ENCODE measurements around the gene TYK2.
"Not testable (repeated sequence)": the region's sequence is repeated elsewhere in the genome, so short reads cannot be mapped to it uniquely, and the experiment has no call there.

The TYK2 gene

DNA sequence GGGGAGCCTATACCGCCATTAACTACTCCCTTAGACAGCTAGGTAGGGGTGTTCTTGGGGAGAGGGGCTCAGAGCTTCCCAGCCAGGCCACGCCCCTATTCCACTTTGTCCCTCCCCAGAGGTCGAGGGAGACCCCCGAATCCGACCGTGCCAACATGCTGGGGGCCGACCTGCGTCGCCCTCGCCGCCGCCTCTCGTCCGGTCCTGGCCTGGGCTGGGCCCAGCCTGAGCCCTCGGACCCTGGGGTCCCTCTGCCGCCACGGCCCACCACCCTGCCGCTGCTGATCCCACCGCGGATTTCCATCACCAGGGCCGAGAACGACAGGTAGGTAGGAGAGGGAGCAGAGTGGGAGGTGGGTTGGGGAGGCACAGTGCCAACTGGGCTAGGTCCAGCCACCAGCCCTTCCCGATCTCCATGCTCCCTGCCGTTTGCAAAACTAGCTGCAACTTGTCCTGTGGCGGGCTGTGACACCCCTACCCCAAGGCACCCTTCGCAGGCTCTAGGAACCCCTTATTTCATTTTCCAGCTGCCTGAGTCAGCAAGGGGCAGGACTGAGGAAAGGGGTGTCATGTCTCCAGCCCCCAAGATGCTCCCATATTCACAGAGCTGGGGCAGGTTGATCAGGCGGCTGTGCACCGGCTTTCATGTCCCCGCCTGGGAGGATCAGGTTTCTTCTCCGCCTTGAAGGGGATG is 37.3 kb upstream of the TYK2 start:
- no peak for DNase-seq (ENCODE audit: low read depth)
- no peak overlapping the region for H3K4me3 ChIP-seq (ENCODE audit: low read depth, low read length)
- TF ChIP-seq, protein P1, sequence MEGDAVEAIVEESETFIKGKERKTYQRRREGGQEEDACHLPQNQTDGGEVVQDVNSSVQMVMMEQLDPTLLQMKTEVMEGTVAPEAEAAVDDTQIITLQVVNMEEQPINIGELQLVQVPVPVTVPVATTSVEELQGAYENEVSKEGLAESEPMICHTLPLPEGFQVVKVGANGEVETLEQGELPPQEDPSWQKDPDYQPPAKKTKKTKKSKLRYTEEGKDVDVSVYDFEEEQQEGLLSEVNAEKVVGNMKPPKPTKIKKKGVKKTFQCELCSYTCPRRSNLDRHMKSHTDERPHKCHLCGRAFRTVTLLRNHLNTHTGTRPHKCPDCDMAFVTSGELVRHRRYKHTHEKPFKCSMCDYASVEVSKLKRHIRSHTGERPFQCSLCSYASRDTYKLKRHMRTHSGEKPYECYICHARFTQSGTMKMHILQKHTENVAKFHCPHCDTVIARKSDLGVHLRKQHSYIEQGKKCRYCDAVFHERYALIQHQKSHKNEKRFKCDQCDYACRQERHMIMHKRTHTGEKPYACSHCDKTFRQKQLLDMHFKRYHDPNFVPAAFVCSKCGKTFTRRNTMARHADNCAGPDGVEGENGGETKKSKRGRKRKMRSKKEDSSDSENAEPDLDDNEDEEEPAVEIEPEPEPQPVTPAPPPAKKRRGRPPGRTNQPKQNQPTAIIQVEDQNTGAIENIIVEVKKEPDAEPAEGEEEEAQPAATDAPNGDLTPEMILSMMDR (IDR thresholded peaks at IDR 0.05; ENCODE audit: control insufficient read depth, extremely low read depth, insufficient read depth), result no peak

DNA sequence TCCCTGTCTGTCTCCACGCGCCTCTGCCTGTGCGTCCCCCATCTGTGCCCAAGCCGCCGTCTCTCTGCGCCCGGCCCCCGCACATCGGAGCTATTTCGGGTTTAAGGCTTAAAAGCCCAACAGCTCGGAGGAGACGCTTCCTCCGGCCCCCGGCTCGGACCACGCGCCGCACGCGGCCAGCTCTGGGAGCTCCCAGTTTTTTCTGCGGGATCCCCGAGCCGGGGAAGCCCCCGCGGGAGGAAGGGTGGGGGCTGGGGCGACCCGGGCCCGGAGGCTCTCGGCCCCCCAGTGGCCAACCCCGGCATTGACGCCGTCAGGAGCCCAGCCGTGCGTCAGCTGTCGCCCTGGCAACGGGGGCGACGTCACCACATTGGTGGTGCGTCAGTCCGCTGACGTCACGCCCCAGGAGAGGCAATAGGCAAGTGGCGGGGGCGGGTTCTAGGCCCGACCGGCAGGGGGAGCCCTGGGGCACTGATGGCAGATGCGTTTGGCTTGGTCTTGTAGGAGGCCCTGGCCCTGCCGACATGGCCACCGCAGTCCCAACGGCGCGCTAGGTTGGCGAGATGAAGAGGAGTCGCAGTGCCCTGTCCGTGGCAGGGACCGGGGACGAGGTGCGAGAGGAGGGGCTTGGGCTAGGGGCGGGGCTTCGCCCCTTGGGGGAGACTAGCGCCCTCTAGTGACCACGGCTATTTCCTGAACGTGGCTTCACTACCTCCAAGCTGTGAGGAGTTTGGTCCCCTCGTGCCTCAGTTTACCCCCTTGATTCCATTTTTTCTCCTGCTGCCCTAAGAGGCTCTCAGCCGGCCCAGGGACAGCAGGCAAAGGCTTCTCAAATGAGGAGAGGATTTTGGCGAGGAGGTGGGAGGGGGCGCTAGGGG is 36.2 kb upstream of the TYK2 start:
- peak; percentile 43 for DNase-seq (ENCODE audit: low read depth)
- TF ChIP-seq, protein P1 (IDR thresholded peaks at IDR 0.05; ENCODE audit: control insufficient read depth, extremely low read depth, insufficient read depth), result peak; percentile 56
- peak overlapping the region; percentile 50 for H3K4me3 ChIP-seq (ENCODE audit: low read depth, low read length)

DNA sequence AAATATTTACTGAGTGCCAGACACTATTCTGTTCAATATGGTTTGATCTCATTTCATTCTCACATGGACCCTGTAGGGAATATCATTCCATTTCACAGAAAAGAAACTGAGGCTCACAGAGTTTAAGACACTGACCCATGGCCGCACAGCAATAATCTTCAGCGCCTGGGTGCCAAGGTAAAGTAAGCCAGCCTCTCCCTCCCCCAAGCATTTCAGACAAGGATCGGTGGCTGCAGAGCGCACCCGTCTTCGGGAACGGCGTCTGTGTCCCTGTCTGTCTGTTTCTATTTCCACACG is 35.7 kb upstream of the TYK2 start:
- H3K4me3 ChIP-seq (ENCODE audit: low read depth, low read length), result peak overlapping the region; percentile 50
- TF ChIP-seq, protein P1 (IDR thresholded peaks at IDR 0.05; ENCODE audit: control insufficient read depth, extremely low read depth, insufficient read depth), result no peak
- no peak for DNase-seq (ENCODE audit: low read depth)

DNA sequence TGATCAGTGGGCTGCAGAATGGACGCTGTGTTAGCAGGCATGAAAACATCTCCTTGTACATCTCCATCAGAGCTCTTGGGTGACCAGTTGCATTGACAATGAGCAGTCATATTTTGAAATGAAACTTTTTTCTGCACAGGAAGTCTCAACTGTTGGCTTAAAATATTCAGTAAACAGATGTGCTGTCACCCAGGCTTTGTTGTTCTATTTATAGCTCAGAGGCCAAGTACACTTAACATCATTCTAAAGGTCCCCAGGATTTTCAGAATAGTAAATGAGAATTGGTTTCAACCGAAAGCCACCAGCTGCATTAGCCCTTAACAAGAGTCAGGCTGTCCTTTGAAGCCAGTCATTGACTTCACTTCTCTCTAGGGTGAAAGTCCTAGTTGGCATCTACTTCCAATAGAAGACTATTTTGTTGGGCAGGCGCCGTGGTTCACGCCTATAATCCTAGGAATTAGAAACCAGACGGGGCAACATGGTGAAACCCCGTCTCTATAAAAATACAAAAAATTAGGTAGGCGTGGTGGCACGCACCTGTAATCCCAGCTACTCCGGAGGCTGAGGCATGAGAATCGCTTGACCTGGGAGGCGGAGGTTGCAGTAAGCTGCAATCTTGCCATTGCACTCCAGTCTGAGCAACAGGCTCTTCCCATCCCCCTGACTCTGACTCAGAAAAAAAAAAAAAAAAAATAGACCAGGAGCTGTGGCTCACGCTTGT is 32.0 kb upstream of the TYK2 start:
- TF ChIP-seq, protein P1 (IDR thresholded peaks at IDR 0.05; ENCODE audit: control insufficient read depth, extremely low read depth, insufficient read depth), result no peak
- H3K4me3 ChIP-seq (ENCODE audit: low read depth, low read length), result no peak overlapping the region
- no peak for DNase-seq (ENCODE audit: low read depth)

DNA sequence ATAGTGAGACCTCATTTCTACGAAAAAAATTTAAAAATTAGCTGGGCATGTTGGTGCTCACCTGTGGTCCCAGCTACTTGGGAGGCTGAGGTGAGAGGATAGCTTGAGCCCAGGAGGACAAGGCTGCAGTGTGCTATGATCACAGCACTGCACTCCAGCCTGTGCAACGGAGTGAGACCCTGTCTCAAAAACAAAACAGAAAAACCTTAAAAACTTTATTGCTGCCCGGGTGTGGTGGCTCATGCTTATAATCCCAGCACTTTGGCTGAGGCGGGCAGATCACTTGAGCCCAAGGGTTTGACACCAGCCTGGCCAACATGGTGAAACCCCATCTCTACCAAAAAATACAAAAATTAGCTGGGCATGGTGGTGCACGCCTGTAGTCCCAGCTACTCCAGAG is 30.9 kb upstream of the TYK2 start:
- not testable (repeated sequence) for DNase-seq (ENCODE audit: low read depth)

DNA sequence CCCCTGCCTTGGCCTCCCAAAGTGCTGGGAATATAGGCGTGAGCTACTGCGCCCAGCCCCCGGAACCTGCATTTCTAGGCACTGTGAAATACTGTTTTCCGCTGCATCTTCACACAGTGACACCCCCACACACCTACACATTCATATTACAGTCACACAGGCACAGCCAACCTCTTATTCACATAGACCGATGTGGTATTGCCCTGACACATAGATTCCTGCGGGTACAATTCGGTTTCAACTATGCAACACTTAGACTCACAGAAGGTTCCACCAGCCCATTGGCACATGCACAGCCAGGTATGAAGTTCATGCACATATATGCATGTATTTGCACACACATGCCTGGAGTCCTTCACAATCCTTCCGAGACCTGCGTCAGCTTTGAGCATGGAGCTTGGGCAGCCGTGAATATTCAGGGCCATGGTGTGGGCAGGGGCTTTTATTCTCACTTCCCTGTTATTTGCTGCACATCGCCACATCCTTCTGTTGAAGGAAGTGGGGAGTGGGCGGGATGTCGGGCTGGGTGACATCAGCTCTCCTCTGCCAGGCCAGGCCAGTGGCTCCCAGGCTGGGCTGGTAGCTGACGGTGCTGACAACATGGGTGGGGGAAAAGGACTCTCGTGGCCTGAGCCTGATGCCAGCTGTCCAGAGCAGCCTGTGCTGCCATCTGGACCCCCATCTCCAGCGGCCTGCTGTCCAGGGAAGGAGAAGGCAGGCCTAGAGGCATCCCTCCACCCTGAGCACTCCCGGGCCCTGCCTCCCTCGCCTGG is 28.3 kb upstream of the TYK2 start:
- DNase-seq (ENCODE audit: low read depth), result no peak
- TF ChIP-seq, protein P1 (IDR thresholded peaks at IDR 0.05; ENCODE audit: control insufficient read depth, extremely low read depth, insufficient read depth), result no peak
- no peak overlapping the region for H3K4me3 ChIP-seq (ENCODE audit: low read depth, low read length)

More for the DNA sequence above, 30.9 kb upstream of the TYK2 start:
- not testable (repeated sequence) for H3K4me3 ChIP-seq (ENCODE audit: low read depth, low read length)
